Lower lobe of right lung (tissue), 2 donors: Measurements from ENCODE around the gene MIPEP. TPM values are rescaled to one million over a fixed set of nuclear protein-coding genes. Genes with fewer than 3 reads are reported as not detected.

Experiments used
- ATAC-seq, 2 donors: fragments of 200-7000 bp; cut with Tn5 transposase; one replicate each; pipeline ENCODE4 v1.9.1; 2020 to 2022; ENCODE audit warnings: mild to moderate bottlenecking in 2 of 2, moderate library complexity in 2 of 2
- DNase-seq: peaks from one replicate; pipeline ENCODE4 v3.0.0-alpha.2; 2020
- H3K27ac ChIP-seq: fragments of 200-600 bp; one replicate; pipeline ENCODE4 v1.8.0; 2022
- H3K27me3 ChIP-seq: fragments of 200-600 bp; one replicate; pipeline ENCODE4 v1.8.0; 2022; ENCODE audit warnings: low read depth
- H3K36me3 ChIP-seq: fragments of 200-600 bp; one replicate; pipeline ENCODE4 v1.8.0; 2022; ENCODE audit warnings: mild to moderate bottlenecking
- H3K4me1 ChIP-seq: fragments of 200-600 bp; one replicate; pipeline ENCODE4 v1.8.0; 2022
- H3K4me3 ChIP-seq: fragments of 200-600 bp; one replicate; pipeline ENCODE4 v1.8.0; 2022; ENCODE audit warnings: mild to moderate bottlenecking
- H3K9me3 ChIP-seq: fragments of 200-600 bp; one replicate; pipeline ENCODE4 v1.8.0; 2022
- intact Hi-C: fragments of 100-400 bp; cut with DNase I; formaldehyde crosslinking; loops from one replicate; pipeline ENCODE4 v1.11.0; 2022
- total RNA-seq: library from RNA; stranded (reverse); fragmentation: NEBNext Ultra II Directional; extraction: Animal tissue kit (Norgen Biotek cat#: 25700); gene quantifications from one replicate; pipeline ENCODE4 v1.2.1, GENCODE V29; 2021
- TF ChIP-seq, protein P1 (sequence below): fragments of 200-600 bp; IDR thresholded peaks from one replicate; pipeline ENCODE4 v1.8.0; 2022; ENCODE audit warnings: antibody characterized with exemption, mild to moderate bottlenecking
- donor health status: DM: no; HTN: yes; CAD: no; lungs with severe emphysema.

The MIPEP gene
- total RNA-seq, 1 donor from 2014 or later, result 18.4 TPM

- no peaks in the 10 kb centered on the region for H3K27me3 ChIP-seq
- peaks cover 6% of the 10 kb centered on the region for H3K4me1 ChIP-seq
- H3K4me3 ChIP-seq, result no peak overlapping the region
- intact Hi-C loops, result no loop called here
- TF ChIP-seq, protein P1, sequence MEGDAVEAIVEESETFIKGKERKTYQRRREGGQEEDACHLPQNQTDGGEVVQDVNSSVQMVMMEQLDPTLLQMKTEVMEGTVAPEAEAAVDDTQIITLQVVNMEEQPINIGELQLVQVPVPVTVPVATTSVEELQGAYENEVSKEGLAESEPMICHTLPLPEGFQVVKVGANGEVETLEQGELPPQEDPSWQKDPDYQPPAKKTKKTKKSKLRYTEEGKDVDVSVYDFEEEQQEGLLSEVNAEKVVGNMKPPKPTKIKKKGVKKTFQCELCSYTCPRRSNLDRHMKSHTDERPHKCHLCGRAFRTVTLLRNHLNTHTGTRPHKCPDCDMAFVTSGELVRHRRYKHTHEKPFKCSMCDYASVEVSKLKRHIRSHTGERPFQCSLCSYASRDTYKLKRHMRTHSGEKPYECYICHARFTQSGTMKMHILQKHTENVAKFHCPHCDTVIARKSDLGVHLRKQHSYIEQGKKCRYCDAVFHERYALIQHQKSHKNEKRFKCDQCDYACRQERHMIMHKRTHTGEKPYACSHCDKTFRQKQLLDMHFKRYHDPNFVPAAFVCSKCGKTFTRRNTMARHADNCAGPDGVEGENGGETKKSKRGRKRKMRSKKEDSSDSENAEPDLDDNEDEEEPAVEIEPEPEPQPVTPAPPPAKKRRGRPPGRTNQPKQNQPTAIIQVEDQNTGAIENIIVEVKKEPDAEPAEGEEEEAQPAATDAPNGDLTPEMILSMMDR, result peak; percentile 67
- ATAC-seq, result peak; percentile 83 to 90
- no peaks in the 10 kb centered on the region for H3K36me3 ChIP-seq
- no peak for DNase-seq
- H3K27ac ChIP-seq, result no peak overlapping the region
- no peaks in the 10 kb centered on the region for H3K9me3 ChIP-seq
These were observed 32.3 kb upstream of the MIPEP start for GRCh38 chr13:23921451-23921888.

DNA sequence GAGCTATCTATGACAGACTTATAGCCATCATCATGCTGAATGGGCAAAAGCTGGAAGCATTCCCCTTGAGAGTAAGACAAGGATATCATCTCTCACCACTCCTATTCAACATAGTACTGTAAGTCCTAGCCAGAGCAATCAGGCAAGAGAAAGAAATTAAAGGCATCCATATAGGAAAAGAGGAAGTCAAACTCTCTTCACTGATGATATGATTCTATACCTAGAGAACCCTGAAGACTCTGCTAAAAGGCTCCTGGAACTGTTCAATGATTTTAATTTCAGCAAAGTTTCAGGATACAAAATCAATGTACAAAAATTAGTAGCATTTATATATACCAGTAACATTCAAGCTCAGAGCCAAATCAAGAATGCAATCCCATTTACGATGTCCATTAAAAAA, 29.8 kb upstream of the MIPEP start:
- H3K9me3 ChIP-seq, result no peaks in the 10 kb centered on the region
- no peak for DNase-seq
- TF ChIP-seq, protein P1, result no peak
- H3K4me1 ChIP-seq, result peaks cover 6% of the 10 kb centered on the region
- no peak overlapping the region for H3K27ac ChIP-seq
- no peaks in the 10 kb centered on the region for H3K27me3 ChIP-seq
- no peak overlapping the region for H3K4me3 ChIP-seq
- no peaks in the 10 kb centered on the region for H3K36me3 ChIP-seq
- intact Hi-C loops, result no loop called here
- no peak for ATAC-seq

DNA sequence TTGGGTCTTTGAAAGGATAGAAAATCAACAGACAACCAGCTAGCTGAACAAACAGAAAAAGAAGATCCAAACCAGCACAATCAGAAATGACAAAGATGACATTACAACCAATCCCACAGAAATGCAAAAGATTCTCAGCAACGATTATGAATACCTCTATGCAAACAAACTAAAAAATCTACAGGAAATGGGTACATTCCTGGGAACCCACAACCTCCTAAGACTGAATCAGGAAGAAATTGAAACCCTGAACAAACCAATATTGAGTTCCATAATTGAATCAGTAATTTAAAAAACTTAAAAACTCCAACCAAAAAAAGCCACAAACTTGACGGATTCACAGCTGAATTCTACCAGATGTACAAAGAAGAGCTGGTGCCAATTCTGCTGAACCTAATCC, 29.0 kb upstream of the MIPEP start:
- H3K27me3 ChIP-seq, result no peaks in the 10 kb centered on the region
- ATAC-seq, result no peak
- no peak overlapping the region for H3K4me3 ChIP-seq
- no peak for DNase-seq
- peaks cover 6% of the 10 kb centered on the region for H3K4me1 ChIP-seq
- no peak overlapping the region for H3K27ac ChIP-seq
- TF ChIP-seq, protein P1, result no peak
- no peaks in the 10 kb centered on the region for H3K36me3 ChIP-seq
- H3K9me3 ChIP-seq, result no peaks in the 10 kb centered on the region
- intact Hi-C loops, result no loop called here

DNA sequence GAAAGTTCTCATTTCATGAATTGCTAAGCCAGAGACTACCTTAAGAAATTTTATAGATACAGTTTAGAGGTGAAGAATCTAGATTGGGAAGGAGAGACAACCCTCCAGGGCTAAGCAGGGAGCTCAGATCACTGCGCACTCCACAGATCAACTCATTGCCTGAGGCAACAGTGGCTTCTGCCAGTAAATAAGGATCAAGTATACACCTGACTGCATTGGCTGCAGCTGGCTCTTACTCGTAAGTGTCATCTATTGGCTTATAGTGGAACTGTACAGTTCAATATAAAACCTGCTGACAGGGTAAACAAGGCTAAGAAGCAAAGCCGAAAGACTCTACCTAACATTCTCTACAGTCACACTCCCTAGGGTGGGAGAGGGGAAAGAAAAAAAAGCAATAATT, 26.1 kb upstream of the MIPEP start:
- no peak for ATAC-seq
- no peak for DNase-seq

DNA sequence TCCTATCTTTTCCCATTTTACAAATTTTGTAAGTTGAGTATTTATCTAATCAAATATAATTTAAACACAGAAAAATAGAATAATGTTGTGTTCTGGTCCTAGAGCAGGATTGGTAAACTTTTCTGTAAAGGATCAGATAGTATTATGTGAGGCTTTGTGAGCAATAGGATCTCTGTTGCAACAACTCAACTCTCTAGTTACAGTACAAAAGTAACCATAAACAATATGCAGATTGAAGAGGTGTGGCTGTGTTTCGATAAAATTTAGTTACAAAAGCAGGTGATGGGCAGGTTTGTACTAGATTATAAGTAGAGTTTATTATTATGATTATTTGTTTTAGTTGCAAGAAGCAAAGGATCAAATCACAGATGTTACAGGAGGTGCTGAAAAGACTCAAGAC, 23.3 kb upstream of the MIPEP start:
- ATAC-seq (no peak), DNase-seq (no peak)
- no peaks in the 10 kb centered on the region for H3K4me1 ChIP-seq
- TF ChIP-seq, protein P1, result no peak
- H3K4me3 ChIP-seq, result no peak overlapping the region
- intact Hi-C loops, result no loop called here
- H3K27me3 ChIP-seq, result no peaks in the 10 kb centered on the region
- no peaks in the 10 kb centered on the region for H3K36me3 ChIP-seq
- no peaks in the 10 kb centered on the region for H3K9me3 ChIP-seq
- H3K27ac ChIP-seq, result no peak overlapping the region

More for the DNA sequence above, 26.1 kb upstream of the MIPEP start:
- Histone ChIP-seq H3K4me3 (no peak overlapping the region), H3K9me3 (no peaks in the 10 kb centered on the region), H3K36me3 (no peaks in the 10 kb centered on the region), H3K27ac (no peak overlapping the region), H3K27me3 (no peaks in the 10 kb centered on the region), H3K4me1 (no peaks in the 10 kb centered on the region)
- intact Hi-C loops, result no loop called here
- TF ChIP-seq, protein P1, result no peak

- Histone ChIP-seq H3K27ac (no peak overlapping the region), H3K4me3 (no peak overlapping the region), H3K27me3 (peaks cover 2% of the 10 kb centered on the region), H3K4me1 (no peaks in the 10 kb centered on the region), H3K9me3 (no peaks in the 10 kb centered on the region), H3K36me3 (no peaks in the 10 kb centered on the region)
- intact Hi-C loops, result no loop called here
- TF ChIP-seq, protein P1, result no peak
- no peak for DNase-seq
- ATAC-seq, result no peak
These were observed 20.4 kb upstream of the MIPEP start for GRCh38 chr13:23909606-23910005.
